Neural cell (in vitro differentiated cells): ENCODE data around the gene DGKI.

ENCODE experiments used
- CTCF ChIP-seq: fragments of 450-650 bp; IDR thresholded peaks from 2 replicates; pipeline ENCODE4 v1.5.1; 2014; ENCODE audit warnings: antibody characterized with exemption, mild to moderate bottlenecking, moderate library complexity; ENCODE audit not compliant: poor library complexity, severe bottlenecking
- EP300 ChIP-seq: fragments of 450-650 bp; conservative IDR thresholded peaks from 2 replicates; pipeline ENCODE4 v1.6.1; 2014; ENCODE audit warnings: antibody characterized with exemption, mild to moderate bottlenecking, moderate library complexity; ENCODE audit not compliant: poor library complexity, severe bottlenecking
- EZH2 ChIP-seq: fragments of 200-600, 300-800 bp; shearing (Covaris generic), sonication (generic); IDR thresholded peaks from 2 replicates; pipeline ENCODE4 v1.6.1; 2014; ENCODE audit warnings: antibody characterized with exemption, low read length, borderline replicate concordance, mild to moderate bottlenecking; ENCODE audit not compliant: insufficient read depth, poor library complexity, severe bottlenecking
- MXI1 ChIP-seq: fragments of 450-650 bp; conservative IDR thresholded peaks from 2 replicates; pipeline ENCODE4 v1.6.1; 2014; ENCODE audit warnings: antibody characterized with exemption, mild to moderate bottlenecking; ENCODE audit not compliant: poor library complexity, severe bottlenecking
- POLR2AphosphoS5 ChIP-seq: IDR thresholded peaks from 2 replicates; pipeline ENCODE4 v1.6.1; 2012
- RAD21 ChIP-seq: fragments of 450-650 bp; conservative IDR thresholded peaks from 2 replicates; pipeline ENCODE4 v1.6.1; 2014; ENCODE audit warnings: antibody characterized with exemption, mild to moderate bottlenecking, moderate library complexity
- REST ChIP-seq: IDR thresholded peaks from 2 replicates; pipeline ENCODE4 v1.6.1; 2012; ENCODE audit warnings: borderline replicate concordance
- TAF1 ChIP-seq: IDR thresholded peaks from 2 replicates; pipeline ENCODE4 v1.6.1; 2012; ENCODE audit warnings: low read depth

- TF ChIP-seq CTCF = no peak
- no peak for TF ChIP-seq TAF1
- TF ChIP-seq EZH2 = no peak
- TF ChIP-seq REST = no peak
- no peak for TF ChIP-seq MXI1
- no peak for TF ChIP-seq EP300
- no peak for TF ChIP-seq POLR2AphosphoS5
- TF ChIP-seq RAD21 = no peak
Measured at GRCh38 chr7:137531671-137532070, 315.1 kb downstream of the DGKI start.
